HG03060 (cell line): ENCODE measurements around the gene TIMM17B.
A peak's percentile ranks its signal among the peaks of the same experiment; 100 is the strongest.

Experiments used
- ATAC-seq: cut with Tn5 transposase; IDR thresholded peaks from one replicate; pipeline ENCODE4 v1.9.1; 2021; ENCODE audit warnings: low read depth, moderate number of reproducible peaks; ENCODE audit not compliant: unreplicated experiment

The TIMM17B gene

GRCh38 chrX:48897625-48898306, at the start of gene TIMM17B, which contains the start of gene PQBP1:
Gene TIMM17B, minus strand, starts transcription at chrX:48897768. Its CDS starts 19 bp downstream, at chrX:48897749.
Gene PQBP1, plus strand, starts transcription at chrX:48897930. Its CDS starts 580 bp downstream, at chrX:48898510.
- peak; percentile 76 for ATAC-seq

DNA sequence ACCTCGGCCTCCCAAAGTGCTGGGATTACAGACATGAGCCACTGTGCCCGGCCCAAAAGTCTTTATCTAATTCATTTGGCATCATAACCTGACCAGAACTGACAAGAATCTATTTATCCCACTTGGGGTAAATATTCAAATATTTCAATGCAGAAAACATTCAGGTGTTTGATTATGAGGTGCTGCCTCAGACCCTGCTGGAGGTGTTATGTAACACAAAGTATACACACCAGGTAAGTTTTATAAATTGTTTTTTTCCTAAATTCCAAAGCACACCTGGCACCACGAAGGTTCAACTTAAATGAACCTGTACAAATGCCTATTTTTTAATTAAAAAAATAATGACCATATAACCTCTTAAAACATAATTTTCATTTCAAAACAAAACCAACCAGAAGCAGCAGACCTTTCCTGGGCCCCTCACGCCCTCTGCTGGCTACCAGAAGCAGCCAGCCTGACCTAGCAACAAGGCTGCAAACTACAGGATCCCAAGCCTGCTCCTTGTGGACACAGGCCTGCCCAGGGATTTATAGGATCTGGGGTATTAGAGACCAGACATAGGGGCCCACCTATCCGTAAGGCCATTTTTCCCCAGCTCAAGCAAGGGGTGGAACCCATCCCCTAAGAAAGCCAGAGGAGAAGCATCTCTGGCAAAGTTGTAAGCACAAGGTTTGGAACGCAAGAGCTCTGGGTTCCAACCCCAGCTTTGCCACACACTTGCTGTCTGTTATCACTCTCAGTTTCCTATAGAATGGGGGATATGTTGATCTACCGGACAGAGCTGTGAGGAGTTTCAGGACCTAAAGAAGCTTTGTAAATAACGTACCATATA, 48.2 kb upstream of the TIMM17B start:
- no peak for ATAC-seq

DNA sequence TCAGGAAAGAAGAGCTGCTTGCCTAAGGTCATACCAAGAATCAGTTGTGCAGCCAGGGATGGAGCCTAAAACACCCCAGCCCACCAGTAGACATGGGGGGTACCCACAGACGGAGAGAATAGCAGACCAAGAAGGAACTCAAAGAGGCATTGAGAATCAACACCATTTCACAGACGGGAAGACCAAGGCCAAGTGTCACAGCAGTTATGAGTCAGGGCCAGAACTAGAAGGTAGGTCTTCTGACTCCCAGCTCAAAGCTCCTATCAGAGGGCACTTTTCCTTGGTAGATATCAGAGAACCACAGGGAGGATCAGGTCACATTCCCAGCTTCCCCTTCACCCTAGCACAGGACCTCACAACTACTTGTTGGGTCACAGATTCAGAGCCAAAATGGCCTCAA, 45.3 kb upstream of the TIMM17B start:
- ATAC-seq, result no peak

DNA sequence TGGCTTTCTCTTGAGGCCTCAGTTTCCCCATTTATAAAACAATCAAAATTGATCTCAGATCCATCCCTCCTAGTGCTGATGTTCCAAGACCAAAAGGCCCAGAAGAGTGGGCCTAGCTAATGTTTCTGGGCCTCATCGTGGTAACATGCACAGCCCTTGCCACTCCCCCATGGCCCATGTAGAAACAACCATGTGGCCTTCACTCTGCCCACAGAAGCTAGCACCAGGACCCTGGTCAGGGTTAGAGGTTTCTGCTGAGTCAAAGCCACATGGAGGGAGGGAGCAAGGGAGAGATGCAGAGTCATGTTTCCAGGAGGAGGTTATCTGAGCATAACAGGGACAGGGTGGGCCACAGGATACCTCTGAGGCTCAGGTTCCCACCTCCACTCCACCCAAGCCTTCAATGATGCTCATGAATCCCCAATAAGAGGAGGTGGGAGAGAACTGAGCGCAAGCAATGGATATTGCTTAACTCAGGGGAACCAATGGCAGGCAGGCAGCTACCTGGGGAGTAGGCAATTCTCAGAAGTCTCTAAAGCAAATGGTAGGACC, 42.9 kb upstream of the TIMM17B start:
- no peak for ATAC-seq

DNA sequence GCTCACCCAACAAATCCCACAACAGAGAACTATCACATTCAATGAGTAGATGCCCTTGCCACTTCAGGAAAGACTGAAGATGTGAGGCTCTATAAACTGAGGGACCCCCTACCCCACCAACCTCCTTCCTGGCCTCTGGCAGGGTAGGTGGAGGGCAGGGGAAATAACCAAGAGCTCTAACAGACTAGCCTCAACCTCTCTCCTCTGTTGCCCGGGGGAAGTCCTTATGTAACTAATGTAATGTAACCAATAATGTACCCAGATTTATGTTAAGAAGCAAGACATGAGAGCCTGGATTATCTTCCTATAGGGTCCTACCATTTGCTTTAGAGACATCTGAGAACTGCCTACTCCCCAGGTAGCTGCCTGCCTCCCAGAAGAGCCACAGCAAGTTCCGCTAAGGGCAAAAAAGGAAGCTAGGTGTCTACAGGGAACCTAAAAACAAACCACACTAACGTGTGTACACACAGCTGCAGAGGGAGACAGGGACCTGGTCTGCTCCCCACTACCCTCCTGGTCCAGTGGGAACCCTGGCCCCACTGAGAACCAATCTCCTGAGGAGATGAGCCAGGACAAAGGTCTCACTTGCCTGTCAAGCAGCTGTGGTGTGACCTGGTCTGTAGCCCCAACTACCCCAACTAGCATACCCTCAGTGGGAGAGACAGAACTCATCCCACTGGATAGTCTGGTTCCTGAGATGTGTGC, 42.1 kb upstream of the TIMM17B start:
- no peak for ATAC-seq

DNA sequence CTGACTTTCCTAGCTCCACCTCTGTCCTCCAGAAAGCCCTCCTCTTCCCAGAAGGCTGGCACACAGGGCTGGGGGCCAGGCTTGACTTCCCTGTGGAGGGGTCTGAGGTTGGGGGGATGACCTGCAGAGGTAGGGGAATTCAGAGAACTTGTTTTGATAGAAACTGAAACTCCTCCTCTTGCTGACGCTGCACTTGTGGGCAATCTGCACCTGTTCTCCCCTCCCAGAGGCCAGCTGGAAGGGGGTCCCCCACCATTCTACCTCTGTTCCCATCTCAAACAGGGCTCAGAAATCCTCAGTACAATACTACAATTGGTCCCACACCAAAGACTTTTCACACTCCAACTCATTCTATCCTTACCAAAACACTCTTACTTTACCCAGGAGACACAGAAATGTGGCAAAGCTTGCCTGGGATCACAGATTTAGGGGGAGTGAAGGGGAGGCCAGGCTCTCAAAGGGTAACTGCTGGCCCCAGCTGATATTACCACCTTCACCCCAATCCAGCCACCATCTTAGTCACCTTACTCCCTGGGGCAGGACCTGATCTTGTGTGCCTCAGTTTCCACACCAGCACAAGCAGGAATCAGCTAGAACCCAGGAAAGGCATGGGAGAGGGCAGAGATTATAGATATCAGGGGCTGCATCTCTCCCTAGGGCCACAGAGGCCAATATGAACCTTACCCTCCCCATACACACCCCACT, 41.3 kb upstream of the TIMM17B start:
- ATAC-seq, result peak; percentile 32

DNA sequence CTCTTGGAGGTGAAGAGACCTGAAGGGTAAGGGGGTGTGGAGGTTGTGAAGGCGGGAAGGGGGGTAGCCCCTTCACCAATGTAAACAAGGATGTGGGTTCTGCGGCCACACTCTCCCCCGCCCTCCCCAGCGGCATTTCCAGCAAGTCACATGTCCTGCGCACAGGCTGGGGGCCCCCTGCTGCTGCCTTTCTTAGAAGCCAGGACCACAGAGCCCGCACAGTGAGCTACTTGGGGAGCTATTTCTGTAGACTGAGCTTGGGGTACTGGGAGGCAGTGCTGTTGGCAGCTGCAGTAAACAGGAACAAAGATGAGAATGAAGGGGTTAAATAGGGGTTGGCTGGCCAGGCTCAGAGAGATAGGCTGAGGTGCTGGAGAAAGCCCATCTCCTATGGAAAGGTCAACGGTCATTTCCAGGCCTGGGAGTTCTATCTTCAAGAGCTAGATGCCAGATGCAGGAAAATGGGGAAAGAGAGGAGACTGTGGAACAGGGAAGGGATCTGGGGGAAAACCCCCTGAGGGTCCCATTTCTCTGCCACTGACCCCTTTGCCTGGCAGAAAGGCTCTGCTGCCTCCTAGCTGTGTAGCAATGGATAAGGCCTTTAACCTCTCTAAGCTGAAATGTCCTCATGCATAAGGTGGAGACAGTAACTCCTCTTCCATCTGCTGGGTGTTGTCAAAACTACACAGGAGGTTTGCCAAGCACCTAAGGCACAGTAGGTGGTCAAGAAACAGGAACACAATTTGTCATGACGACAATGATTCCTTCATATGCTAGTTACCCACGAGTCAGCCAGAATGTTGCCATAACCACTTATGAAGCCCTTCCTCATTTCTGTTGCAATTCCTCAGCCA, 39.7 kb upstream of the TIMM17B start:
- ATAC-seq, result peak; percentile 37

- ATAC-seq, result no peak
Measured at GRCh38 chrX:48936429-48937053, 39.0 kb upstream of the TIMM17B start.

GRCh38 chrX:48935301-48935670, 37.7 kb upstream of the TIMM17B start:
- no peak for ATAC-seq

DNA sequence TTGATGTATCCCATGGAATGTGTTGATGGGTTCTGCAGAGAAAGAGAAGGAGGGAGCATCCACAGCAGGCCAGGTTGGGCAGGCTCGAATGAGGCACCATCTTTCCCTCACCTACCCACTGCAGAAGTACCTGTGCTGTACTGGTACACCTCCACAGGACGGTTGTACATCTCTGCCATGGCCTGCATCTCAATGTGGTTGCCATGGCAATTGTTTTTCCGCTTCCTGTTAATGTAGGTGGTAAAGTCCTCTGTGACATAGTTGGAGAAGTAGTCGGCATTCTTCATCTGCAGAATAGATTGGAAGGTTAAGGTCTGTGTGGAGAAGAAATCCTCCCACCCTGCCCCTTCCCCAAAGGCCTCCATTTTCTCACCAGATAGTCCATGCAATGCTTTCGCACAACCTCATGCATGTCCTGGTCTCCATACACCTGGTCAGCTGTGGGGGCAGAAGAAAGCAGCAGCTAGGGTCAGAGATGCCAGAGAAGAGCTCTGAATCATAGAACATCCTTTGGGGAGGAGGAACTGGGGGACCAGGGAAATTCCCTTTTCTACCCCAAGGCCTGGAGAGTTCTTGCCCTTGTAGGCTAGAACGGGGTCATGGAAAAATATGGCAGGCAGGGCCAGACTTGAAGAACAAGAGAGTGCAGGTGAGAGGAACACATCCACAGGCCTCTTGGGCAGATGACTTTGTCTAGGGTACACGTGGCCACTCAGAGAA, 37.2 kb upstream of the TIMM17B start:
- ATAC-seq, result no peak

GRCh38 chrX:48933757-48934156, 36.2 kb upstream of the TIMM17B start:
- no peak for ATAC-seq

DNA sequence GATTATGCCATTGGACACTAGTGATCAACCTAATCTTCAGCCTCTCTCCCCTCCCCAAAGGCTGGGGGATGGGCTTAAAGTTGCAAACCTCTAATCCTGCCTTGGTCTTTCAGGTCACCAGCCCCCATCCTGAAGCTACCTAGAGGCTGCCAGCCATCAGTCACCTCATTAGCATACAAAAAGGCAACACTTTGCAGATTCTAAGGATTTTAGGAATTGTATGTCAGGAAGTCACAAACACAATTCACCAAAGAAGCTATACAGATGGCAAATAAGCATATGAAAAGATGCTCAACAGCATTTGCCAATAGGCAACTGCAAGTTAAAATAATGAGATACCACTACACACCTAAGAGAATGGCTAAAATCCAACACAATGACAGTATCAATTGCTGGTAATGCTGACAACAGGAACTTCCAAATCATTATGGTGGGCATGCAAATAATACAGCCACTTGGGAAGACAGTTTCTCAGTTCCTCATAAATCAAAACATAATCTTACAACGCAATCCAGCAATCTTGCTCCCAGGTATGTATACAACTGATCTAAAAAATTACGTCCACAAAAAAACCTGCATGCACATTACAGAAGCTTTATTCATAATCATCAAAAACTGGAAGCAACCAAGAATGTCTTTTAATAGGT, 30.3 kb upstream of the TIMM17B start:
- no peak for ATAC-seq

DNA sequence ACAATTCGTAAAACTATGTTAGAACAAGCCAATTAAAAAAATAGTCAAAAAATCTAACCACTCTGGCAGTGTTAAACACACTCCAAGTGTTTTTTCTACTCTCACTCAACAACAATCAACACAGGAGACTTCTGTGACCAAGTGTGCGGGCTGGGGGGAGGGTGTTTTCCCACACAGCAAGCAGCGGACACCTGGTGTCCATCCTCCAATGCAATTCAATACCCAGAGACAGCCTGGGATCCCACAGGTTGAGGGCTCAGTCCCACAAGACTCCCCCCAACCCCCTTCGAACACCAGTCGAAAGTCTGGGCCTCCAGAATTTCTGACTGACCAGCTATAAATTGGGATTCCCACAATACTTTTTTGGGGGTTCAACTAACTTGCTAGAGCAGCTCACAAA, 29.6 kb upstream of the TIMM17B start:
- no peak for ATAC-seq

GRCh38 chrX:48924270-48924669, 26.7 kb upstream of the TIMM17B start:
- ATAC-seq, result no peak

- no peak for ATAC-seq
Measured at GRCh38 chrX:48923771-48924170, 26.2 kb upstream of the TIMM17B start.

DNA sequence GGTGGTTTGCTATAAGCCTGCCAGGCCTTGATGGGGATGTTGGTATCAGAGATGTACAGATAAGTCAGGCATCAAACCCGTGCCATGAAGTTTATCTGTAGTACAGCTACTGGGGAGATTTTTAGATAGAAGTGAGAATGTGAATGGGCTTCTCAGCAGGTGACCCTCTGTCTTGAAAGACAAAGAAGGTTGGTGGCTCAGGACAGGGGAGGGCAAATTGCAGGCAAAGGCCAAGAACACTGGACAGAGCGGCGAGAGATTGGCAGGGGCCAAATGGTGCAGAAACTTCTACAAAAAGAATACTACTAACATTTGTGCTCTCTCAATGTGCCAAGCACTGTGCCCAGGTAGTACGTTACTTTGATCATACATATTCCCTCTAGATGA, 23.1 kb upstream of the TIMM17B start:
- ATAC-seq, result no peak

DNA sequence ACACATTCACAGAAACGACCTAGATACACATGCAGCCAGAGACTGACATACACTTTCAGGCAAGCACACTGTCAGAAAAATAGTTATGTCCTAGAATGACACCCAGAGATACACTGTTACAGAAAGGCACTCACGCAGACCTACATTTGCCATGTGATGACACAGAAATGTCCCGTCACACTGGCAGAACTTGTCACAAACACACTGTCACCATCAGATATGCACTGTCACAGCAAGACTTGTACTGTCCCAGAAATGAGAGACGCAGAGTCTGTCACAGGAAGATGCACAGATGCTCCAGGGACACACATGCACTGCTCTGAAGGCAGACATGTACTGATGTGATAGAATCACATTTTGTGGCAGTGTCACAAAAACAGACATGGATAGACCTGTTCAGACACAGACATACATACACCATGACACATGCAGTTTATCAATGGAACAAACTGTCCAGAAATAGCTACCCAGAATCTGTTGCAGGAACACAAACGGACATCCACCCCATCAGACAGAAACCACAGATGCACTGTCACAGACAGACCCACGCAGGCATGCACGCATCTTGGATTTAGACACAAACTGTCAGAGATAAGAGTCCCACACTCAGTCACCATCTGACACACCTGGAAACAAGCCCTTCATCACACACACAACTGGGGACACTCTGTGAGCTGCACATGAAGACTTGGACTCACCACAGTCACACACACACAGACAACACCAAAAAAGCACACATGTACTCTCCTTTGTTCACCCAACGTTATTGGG, 22.6 kb upstream of the TIMM17B start:
- no peak for ATAC-seq
